Measurements from ENCODE around the gene TRIM26.
"Not testable (repeated sequence)": the region's sequence is repeated elsewhere in the genome, so short reads cannot be mapped to it uniquely, and the experiment has no call there.

The TRIM26 gene, protein sequence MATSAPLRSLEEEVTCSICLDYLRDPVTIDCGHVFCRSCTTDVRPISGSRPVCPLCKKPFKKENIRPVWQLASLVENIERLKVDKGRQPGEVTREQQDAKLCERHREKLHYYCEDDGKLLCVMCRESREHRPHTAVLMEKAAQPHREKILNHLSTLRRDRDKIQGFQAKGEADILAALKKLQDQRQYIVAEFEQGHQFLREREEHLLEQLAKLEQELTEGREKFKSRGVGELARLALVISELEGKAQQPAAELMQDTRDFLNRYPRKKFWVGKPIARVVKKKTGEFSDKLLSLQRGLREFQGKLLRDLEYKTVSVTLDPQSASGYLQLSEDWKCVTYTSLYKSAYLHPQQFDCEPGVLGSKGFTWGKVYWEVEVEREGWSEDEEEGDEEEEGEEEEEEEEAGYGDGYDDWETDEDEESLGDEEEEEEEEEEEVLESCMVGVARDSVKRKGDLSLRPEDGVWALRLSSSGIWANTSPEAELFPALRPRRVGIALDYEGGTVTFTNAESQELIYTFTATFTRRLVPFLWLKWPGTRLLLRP

GRCh38 chr6:30212865-30213666 is at the start of gene TRIM26:
Gene TRIM26, minus strand, starts transcription at chr6:30213406. Its CDS starts 14,303 bp downstream, at chr6:30199103.
- peak; percentile 99 for DNase-seq

- DNase-seq, result no peak
These were observed 46.9 kb upstream of the TRIM26 start for GRCh38 chr6:30260036-30260504.

- DNase-seq, result peak; percentile 72
These were observed 46.2 kb upstream of the TRIM26 start for GRCh38 chr6:30259140-30260035.

GRCh38 chr6:30258204-30258603 is 45.0 kb upstream of the TRIM26 start:
- no peak for DNase-seq

- DNase-seq, result not testable (repeated sequence)
These were observed 39.2 kb upstream of the TRIM26 start for GRCh38 chr6:30252417-30252816.

DNA sequence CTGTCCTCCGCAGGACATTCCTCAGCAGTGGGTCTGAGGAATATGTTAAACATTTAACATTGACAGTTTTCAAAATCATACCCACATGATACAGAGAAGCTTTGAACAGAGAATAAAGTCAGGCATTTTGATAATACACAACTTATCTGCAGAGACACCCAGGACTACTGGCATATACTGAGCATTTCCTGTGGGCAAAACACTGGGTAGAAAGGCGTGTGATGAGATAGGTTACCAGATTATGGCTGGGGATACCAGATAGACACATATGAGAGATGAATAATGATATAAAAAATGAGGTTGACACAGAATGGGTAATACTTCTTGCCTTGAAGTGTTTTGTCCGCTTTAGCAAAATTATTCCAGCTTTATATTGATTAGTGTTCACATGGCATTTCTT is 31.4 kb upstream of the TRIM26 start:
- no peak for DNase-seq

DNA sequence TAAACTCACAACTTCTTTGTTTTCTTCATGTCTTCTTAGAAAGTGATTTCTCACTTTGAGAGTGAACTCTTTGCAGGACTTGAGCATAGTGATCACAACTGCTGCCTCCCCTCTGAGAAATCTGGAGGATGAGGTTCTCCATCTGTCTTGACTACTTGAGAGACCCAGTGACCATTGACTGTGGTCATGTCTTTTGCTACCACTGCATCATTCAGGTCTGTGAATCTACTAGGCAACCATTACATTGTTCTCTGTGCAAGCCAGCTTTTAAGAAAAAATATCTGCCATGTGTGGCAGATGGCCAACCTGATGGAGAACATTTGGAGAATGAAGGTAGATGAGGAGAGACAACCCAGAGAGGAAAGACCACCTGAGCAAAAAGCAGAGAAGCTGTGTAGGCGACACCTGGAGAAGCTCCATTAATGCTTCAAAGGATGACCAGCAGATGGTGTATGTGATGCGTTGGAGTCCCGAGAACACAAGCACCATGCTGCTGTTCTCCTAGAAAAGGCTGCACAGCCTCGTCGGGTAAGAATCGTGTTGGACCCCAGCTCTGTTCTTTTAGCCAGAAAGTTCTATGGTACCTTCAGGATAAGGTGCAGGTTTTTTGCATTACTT is 25.1 kb upstream of the TRIM26 start:
- DNase-seq, result no peak

GRCh38 chr6:30234356-30234755 is 21.1 kb upstream of the TRIM26 start:
- no peak for DNase-seq

GRCh38 chr6:30231067-30231466 is 17.9 kb upstream of the TRIM26 start:
- no peak for DNase-seq

DNA sequence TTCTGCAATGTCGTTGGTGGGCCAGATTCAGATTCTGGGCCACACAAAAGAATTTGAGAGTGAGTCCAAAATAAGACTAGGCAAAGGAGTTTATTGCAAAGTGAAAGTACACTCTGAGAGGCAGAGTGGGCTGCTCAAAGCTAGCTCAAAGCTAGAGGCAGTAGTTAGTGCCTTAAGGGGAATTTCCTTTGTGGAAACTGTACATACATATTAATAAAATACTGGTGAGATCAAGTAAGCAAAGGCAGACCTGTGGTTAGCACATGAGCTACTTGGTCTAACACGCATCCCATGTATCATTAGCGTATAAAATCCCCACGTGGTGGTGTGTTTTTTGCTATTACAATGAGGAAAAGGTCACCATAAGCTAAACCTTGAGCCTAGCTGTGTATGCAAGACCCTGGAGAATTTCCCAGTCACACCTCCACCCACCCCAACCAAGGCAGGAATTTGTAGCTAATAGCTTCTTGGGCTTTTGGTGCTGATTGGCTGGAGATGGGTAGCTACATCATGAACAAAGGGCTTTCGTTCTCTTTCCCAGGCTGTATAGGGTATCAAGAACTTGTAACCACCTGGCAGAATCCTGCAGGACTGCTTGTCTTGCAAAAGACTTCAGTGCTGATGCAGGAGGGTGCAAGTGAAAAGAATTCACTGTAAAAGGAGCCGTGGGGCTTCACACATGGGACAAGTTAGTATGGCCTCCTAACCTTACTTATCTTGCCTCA is 14.7 kb upstream of the TRIM26 start:
- no peak for DNase-seq

DNA sequence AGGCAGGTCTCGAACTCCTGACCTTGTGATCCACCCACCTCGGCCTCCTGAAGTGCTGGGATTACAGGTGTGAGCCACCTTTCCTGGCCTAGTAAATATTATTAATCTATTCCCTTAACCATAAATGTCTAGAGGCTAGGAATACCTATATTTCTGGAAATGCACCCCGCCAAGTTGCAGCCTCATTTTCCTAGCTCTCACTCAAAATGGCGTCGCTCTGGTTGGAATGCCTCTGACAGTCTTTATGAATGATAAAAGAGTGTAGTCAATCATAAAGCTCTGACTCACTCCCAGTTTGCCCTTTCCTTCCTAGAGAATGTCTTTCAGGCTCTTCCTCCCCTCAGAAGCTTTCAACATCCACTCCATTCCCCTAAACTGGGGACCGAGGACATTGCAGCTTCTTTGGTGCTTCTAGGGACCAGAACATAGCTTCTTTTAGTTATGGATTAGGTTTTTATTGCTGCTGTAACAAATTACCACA is 14.1 kb upstream of the TRIM26 start:
- no peak for DNase-seq

DNA sequence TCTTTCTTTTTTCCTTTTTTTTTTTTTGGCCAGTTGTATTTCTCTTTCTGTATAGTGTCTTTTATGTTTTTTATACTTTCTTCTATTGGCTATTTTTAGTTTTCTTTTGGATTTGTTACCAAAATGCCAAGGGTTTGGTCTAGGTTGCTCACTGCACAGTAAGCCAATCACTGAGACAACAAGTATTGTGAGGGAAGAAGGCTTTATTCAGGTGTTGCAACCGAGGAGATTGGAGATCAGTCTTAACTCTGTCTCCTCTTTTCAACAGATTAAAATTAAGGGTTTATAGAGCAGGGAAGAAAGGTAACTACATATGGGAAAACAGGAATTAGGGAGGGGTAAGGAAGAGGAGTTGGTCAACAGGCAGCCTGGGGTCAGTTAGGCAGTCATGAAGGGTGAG is 10.1 kb upstream of the TRIM26 start:
- no peak for DNase-seq

DNA sequence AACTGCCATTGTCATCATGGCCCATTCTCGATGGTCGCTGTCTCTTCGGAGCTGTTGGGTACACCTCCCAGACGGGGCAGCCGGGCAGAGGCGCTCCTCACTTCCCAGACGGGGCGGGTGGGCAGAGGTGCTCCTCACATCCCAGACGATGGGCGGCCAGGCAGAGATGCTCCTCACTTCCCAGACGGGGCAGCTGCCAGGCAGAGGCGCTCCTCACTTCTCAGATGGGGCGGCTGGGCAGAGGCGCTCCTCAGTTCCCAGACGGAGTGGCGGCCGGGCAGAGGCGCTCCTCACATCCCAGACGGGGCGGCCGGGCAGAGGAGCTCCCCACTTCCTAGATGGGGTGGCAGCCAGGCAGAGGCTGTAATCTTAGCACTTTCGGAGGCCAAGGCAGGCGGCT is 8.8 kb upstream of the TRIM26 start:
- DNase-seq, result not testable (repeated sequence)

GRCh38 chr6:30221395-30221794 is 8.2 kb upstream of the TRIM26 start:
- DNase-seq, result not testable (repeated sequence)

- DNase-seq, result no peak
These were observed 6.0 kb upstream of the TRIM26 start for GRCh38 chr6:30219244-30219643.

- DNase-seq, result no peak
These were observed 2.9 kb upstream of the TRIM26 start for GRCh38 chr6:30216096-30216495.

GRCh38 chr6:30214657-30214982 is 1.4 kb upstream of the TRIM26 start:
- DNase-seq, result no peak

DNA sequence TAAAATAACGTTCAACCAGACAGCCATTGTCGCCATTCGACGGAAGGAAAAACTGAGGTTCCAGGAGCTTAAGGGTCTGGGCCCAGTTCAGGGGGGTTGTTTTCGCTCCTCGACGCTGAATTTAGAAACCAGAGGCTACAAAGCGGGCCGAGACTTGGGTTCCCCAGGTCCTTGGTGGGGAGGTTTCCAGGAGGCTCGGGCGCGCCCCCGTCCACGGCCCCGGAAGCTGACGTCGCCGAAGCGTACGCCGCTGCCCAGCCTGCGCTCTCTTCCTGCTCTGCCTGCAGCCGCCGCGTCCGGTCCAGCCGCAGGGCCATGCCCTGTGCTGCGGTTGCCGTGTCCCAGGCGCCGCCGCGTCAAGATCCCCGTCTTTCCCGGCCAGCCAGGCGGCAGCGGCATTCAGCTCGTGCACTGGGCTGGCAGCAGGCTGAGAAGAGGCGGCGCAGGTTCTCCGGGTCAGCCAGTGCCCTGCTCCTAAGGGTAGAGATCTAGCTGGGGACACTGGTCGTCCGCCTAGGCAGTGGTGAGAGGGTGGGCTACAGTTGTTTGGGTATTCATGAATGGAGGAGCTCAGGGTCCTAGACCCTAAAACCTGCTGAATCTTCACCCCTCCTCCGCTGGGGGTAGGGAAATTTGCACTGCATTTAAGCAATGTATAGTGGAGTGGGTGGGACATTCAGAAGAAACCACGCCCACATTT is 901 bp upstream of the TRIM26 start:
- DNase-seq, result peak; percentile 90

- no peak for DNase-seq
These were observed 406 bp upstream of the TRIM26 start for GRCh38 chr6:30213667-30213956.

- no peak for DNase-seq
These were observed 1.3 kb downstream of the TRIM26 start for GRCh38 chr6:30211899-30212298.

DNA sequence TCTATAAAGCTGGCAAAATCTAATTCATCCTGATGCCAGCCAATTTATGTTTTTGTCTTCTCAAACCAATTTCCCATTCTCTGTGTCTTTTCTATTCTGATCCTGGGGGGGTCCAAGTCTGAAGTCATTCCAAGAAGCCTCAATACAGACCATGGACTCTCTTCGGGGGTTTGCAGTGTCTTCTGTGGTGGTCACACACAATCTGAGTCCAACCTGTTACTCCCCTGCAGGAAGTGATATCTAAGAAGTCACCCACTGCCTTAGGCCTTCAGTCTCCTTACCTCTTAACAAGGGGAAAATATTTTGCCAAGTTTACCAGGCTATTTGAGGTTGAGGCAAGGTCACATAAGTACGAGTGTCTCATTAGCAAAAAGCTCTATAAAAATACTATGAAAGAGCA is 1.9 kb downstream of the TRIM26 start:
- no peak for DNase-seq

All from left hindlimb (tissue), 1 donor.